ENCODE measurements around the gene ITGA4. TPM values are rescaled to one million over a fixed set of nuclear protein-coding genes. Genes with fewer than 3 reads are reported as not detected.

ITGA4 gene
- total and polyA plus RNA-seq, 9 donors = 1.0 to 7.2 (median 2.1) TPM

GRCh38 chr2:181461056-181461997, 4.1 kb downstream of the ITGA4 start:
- H3K27ac ChIP-seq = no peak overlapping the region
- no peak for DNase-seq
- peaks cover 4% of the 10 kb centered on the region for H3K4me1 ChIP-seq (ENCODE audit: insufficient read depth)
- no peaks in the 10 kb centered on the region for H3K9me3 ChIP-seq
- intact Hi-C loops (cut with DNase I) = loop anchor here in 1 of 4 donors (10.0 kb wide), 1 partner anchor 377 kb away; no protein-coding TSS in a partner anchor
- H3K4me3 ChIP-seq = no peak overlapping the region
- H3K36me3 ChIP-seq = no peaks in the 10 kb centered on the region
- 91 to 92% (median 91%) methylated on average over 7 of the region's 7 CpGs for WGBS, 3 donors
- no peak for TF ChIP-seq POLR2A (IDR thresholded peaks at IDR 0.05)
- TF ChIP-seq EP300 (IDR thresholded peaks at IDR 0.05) = no peak
- no peak for TF ChIP-seq CTCF (IDR thresholded peaks at IDR 0.05)
- H3K27me3 ChIP-seq = no peaks in the 10 kb centered on the region

GRCh38 chr2:181462033-181462432, 4.8 kb downstream of the ITGA4 start:
- Histone ChIP-seq H3K9me3 (no peaks in the 10 kb centered on the region), H3K27me3 (no peaks in the 10 kb centered on the region), H3K27ac (no peak overlapping the region), H3K4me1 (ENCODE audit: insufficient read depth) (peaks cover 4% of the 10 kb centered on the region), H3K36me3 (no peaks in the 10 kb centered on the region), H3K4me3 (no peak overlapping the region)
- intact Hi-C loops (cut with DNase I) = loop anchor here in 1 of 4 donors (10.0 kb wide), 1 partner anchor 377 kb away; no protein-coding TSS in a partner anchor
- DNase-seq = no peak
- TF ChIP-seq CTCF (IDR thresholded peaks at IDR 0.05) = no peak
- no peak for TF ChIP-seq EP300 (IDR thresholded peaks at IDR 0.05)
- TF ChIP-seq POLR2A (IDR thresholded peaks at IDR 0.05) = no peak
- 64 to 73% (median 64%) methylated on average over 1 of the region's 1 CpG for WGBS, 3 donors

GRCh38 chr2:181463588-181463987, 6.4 kb downstream of the ITGA4 start:
- intact Hi-C loops (cut with DNase I) = loop anchor here in 1 of 4 donors (10.0 kb wide), 1 partner anchor 379 kb away; no protein-coding TSS in a partner anchor
- no peak overlapping the region for H3K27ac ChIP-seq
- H3K4me1 ChIP-seq (ENCODE audit: insufficient read depth) = no peaks in the 10 kb centered on the region
- WGBS, 3 donors = 95 to 96% (median 95%) methylated on average over 3 of the region's 3 CpGs
- no peak overlapping the region for H3K4me3 ChIP-seq
- H3K36me3 ChIP-seq = no peaks in the 10 kb centered on the region
- DNase-seq = no peak
- no peaks in the 10 kb centered on the region for H3K27me3 ChIP-seq
- H3K9me3 ChIP-seq = no peaks in the 10 kb centered on the region
- TF ChIP-seq POLR2A (IDR thresholded peaks at IDR 0.05) (no peak), CTCF (IDR thresholded peaks at IDR 0.05) (no peak), EP300 (IDR thresholded peaks at IDR 0.05) (no peak)

- intact Hi-C loops (cut with DNase I) = loop anchor here in 1 of 4 donors (10.0 kb wide), 1 partner anchor 380 kb away; no protein-coding TSS in a partner anchor
Observed at GRCh38 chr2:181464966-181465365, 7.8 kb downstream of the ITGA4 start.

More at GRCh38 chr2:181464966-181465365, 7.8 kb downstream of the ITGA4 start:
- DNase-seq = no peak
- WGBS, 3 donors = 55 to 66% (median 62%) methylated on average over 2 of the region's 2 CpGs
- H3K27ac ChIP-seq = no peak overlapping the region
- no peaks in the 10 kb centered on the region for H3K27me3 ChIP-seq
- no peaks in the 10 kb centered on the region for H3K4me1 ChIP-seq (ENCODE audit: insufficient read depth)
- TF ChIP-seq EP300 (IDR thresholded peaks at IDR 0.05) (no peak), CTCF (IDR thresholded peaks at IDR 0.05) (no peak), POLR2A (IDR thresholded peaks at IDR 0.05) (no peak)
- H3K4me3 ChIP-seq = no peak overlapping the region
- H3K36me3 ChIP-seq = no peaks in the 10 kb centered on the region
- H3K9me3 ChIP-seq = no peaks in the 10 kb centered on the region

Data from ovary (tissue), 9 donors.